NB4 (cell line): ENCODE measurements around the gene GPR152.

ENCODE experiments used
- DNase-seq: peaks from one replicate; pipeline ENCODE4 v3.0.0; 2010; ENCODE audit warnings: low read depth
- H3K4me3 ChIP-seq: one replicate; pipeline ENCODE4 v1.5.1; 2011; ENCODE audit warnings: mild to moderate bottlenecking, low read depth, low read length, moderate library complexity
- MYC ChIP-seq: IDR thresholded peaks from 2 replicates; pipeline ENCODE4 v1.6.1; 2011; ENCODE audit warnings: low read depth, low read length
- POLR2A ChIP-seq: IDR thresholded peaks from 2 replicates; pipeline ENCODE4 v1.6.1; 2011; ENCODE audit warnings: mild to moderate bottlenecking; ENCODE audit not compliant: insufficient read length; ENCODE audit errors: extremely low read depth
- TF ChIP-seq, protein P1 (sequence below): IDR thresholded peaks from 2 replicates; pipeline ENCODE4 v1.6.1; 2011; ENCODE audit warnings: low read depth, low read length
- TF ChIP-seq, protein P2 (sequence below): IDR thresholded peaks from one replicate; pipeline ENCODE4 v1.5.1; 2012; ENCODE audit warnings: low read depth, low read length

GPR152 gene

DNA sequence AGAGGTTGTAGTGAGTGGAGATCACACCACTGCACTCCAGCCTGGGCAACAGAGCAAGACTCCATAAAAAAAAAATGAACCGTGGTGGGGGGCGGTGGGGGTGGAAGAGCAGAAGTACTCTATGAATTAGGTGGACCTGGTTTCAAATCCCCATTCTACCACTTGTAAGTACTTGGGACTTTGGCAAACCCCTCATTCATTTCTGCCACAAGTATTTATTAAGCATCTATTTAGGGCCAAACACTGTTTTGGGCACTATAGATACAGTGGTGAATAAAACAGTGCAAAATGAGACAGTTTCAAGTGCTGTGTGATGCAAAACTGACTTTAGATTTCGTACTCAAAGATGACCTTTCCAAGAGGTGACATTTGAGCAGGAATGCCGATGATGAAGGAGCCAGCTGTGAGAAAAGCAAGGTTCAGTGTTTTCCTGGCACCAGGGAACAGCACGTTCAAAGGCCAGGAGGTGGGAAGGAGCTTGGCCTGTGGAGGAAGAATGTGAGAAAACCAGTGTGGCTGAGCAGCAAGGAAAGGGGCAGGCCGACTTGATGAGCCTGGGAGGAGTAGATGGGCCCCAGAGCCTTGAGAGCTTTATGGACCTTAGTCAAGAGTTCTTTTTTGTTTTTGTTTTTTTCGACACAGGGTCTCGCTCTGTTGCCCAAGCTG, 17.9 kb upstream of the GPR152 start:
- H3K4me3 ChIP-seq = no peak overlapping the region
- no peak for DNase-seq
- TF ChIP-seq, protein P1, sequence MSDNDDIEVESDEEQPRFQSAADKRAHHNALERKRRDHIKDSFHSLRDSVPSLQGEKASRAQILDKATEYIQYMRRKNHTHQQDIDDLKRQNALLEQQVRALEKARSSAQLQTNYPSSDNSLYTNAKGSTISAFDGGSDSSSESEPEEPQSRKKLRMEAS = no peak
- TF ChIP-seq, protein P2, sequence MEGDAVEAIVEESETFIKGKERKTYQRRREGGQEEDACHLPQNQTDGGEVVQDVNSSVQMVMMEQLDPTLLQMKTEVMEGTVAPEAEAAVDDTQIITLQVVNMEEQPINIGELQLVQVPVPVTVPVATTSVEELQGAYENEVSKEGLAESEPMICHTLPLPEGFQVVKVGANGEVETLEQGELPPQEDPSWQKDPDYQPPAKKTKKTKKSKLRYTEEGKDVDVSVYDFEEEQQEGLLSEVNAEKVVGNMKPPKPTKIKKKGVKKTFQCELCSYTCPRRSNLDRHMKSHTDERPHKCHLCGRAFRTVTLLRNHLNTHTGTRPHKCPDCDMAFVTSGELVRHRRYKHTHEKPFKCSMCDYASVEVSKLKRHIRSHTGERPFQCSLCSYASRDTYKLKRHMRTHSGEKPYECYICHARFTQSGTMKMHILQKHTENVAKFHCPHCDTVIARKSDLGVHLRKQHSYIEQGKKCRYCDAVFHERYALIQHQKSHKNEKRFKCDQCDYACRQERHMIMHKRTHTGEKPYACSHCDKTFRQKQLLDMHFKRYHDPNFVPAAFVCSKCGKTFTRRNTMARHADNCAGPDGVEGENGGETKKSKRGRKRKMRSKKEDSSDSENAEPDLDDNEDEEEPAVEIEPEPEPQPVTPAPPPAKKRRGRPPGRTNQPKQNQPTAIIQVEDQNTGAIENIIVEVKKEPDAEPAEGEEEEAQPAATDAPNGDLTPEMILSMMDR = no peak
- TF ChIP-seq MYC (no peak), POLR2A (no peak)

DNA sequence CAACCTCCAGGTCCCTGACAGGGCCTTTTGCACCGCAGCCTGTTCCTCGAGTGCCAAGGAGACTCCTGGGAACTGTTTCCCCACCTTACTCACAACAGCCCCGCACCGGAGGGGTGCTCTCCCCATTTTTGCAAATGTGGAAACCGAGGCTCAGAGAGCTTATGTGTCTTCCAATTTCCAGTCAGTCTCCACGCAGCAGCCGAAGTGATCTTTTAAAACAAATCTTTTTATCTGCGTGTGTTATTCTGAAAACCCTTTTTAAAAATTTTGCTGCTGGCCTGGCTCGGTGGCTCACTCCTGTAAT, 16.9 kb upstream of the GPR152 start:
- no peak for DNase-seq
- H3K4me3 ChIP-seq = peak overlapping the region; percentile 55
- no peak for TF ChIP-seq POLR2A
- TF ChIP-seq, protein P2 = no peak

DNA sequence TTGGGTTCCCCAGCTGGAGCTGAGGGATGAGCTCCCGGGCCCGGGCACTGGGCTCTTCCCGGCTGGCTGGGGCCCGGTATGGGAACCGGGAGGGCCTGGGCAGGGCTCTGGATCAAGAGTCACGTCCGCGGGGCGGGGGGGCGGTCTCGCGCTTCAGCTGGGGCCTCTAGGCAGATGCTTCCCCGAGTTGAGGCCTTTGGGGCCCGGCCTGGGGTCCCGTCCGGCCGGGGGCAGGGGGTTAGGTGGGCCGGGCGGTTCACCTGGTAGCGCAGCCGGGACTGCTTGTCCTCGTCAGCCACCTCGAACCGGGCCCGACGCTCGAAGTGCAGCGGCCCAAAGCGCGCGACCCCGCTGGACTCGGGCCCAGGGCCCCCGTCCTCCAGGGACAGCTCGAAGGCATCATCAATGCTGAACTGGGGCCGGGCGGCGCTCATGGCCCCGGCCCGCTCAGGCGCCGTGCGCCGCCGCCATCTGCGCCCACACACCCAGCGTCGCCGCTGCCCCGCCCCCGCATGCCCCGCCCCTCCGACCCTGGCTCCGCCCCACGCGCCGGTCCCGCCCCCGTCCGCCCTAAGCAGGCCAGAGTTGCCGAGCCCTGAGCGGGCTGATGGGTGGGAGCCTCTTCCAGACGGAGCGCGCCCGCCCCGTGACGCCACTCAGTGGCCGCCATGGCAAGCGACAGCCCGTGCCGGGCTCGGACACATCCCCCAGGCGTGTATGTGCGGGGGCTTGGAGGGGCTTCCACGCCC, 16.4 kb upstream of the GPR152 start, which contains the start of gene TMEM134:
Gene TMEM134 (minus strand): TSS at position 493 of the 749 bp plus-strand sequence. CDS start 59 bp downstream, at position 434.
- peak within 1 kb of the TSS; percentile 55 for H3K4me3 ChIP-seq
- DNase-seq = peak; percentile 95
- peak; percentile 93 for TF ChIP-seq POLR2A
- TF ChIP-seq, protein P2 = peak; percentile 57
- peak; percentile 78; the same call in 1 of the 2 replicates for TF ChIP-seq MYC
- TF ChIP-seq, protein P1 = peak; percentile 57; the same call in 1 of the 2 replicates

DNA sequence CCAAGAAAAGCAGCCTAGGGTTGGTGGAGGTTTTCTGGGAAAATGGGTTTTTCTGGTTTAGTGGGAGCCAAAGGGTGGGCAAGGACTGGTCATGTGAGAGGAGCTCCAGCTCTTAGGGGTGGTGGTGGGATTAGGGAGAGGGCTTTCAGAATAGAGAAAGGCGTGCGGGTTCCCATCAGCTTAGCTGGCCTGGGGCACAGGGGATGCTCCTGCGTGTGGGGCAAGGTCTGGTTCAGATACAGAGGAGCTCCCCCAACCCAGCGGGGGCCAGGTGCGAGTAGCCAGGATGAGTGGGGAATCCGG, 15.9 kb upstream of the GPR152 start:
- no peak for TF ChIP-seq POLR2A
- TF ChIP-seq, protein P1 = no peak
- TF ChIP-seq, protein P2 = no peak
- TF ChIP-seq MYC = no peak
- peak overlapping the region; percentile 50 for H3K4me3 ChIP-seq
- DNase-seq = no peak

DNA sequence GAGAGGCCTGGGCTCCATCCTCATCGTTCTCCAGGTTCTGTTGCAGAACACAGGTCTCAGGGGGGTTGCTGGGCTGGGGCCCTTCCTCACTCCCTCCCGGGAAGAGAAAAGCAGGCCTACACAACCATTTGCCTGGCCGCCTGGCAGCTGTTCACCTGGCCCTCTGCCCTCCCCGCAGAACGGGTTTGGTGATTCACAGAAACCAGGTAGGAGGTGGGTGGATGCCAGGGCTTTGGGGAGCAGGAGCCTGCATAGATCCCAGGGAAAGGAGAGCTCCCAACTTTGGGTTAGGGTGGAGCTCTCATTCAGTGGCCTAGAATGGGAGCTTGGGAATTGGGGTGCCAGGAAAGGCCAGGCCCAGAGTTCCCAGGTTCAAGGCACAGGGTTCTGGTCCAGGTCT, 15.5 kb upstream of the GPR152 start:
- TF ChIP-seq POLR2A (no peak), MYC (no peak)
- TF ChIP-seq, protein P1 = no peak
- TF ChIP-seq, protein P2 = no peak
- DNase-seq = no peak
- H3K4me3 ChIP-seq = peak overlapping the region; percentile 50
